HT1080 (cell line): Measurements from ENCODE around the gene ADPRHL1. TPM values are rescaled to one million over a fixed set of nuclear protein-coding genes. Genes with fewer than 3 reads are reported as not detected.

Source experiments
- DNase-seq: peaks from one replicate; pipeline ENCODE4 v3.0.0-alpha.2; 2015; ENCODE audit warnings: low read depth
- small RNA-seq: library from RNA; depleted of rRNA; stranded (forward); fragments of <200 nt; gene quantifications from one replicate; pipeline ENCODE3, GENCODE V24; 2014
- total RNA-seq: library from RNA; depleted of rRNA; stranded (reverse); fragments of >200 nt; shearing (Covaris generic); gene quantifications from 2 replicates; pipeline ENCODE4 v1.2.3, GENCODE V29; 2014; rRNA removed

The ADPRHL1 gene
- total RNA-seq, 1 experiment from 2014 or later, result 0.95 TPM

GRCh38 chr13:113351514-113352026 lies 101.7 kb downstream of the ADPRHL1 start:
- no peak for DNase-seq

DNA sequence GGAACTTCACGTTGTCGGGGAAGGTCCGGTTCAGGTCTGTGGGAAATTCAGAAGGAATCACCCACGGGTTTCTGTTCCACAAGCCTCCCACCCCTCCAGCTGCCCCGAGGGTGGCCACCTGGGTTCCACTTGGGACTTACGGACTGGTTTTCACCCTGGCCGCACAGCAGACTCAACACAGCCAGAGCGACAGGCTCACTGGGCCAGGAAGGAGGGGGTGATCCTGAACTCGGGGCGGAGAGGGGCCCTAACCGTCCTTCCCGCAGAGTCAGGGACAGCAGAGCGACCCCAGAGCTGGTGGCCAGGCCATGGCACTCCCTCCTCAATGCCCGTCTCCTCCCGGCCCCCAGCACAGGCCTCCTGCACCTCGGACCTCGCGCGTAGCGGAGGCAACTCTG lies 102.4 kb downstream of the ADPRHL1 start:
- DNase-seq, result no peak

GRCh38 chr13:113350065-113350937 lies 103.0 kb downstream of the ADPRHL1 start:
- DNase-seq, result peak; percentile 24

Small RNA genes lying within 50 kb of the gene (small RNA-seq; reads per million reads assigned to genes)
- gene RNU1-16P, result 0.07 reads per million

Other genes starting within 250 kb of the ADPRHL1 start
- gene PCID2, start 244.8 kb downstream of the ADPRHL1 start, total RNA-seq, result 113 and 114 TPM in 2 replicates
- gene CUL4A, start 243.9 kb downstream of the ADPRHL1 start, total RNA-seq, result 159 and 192 TPM in 2 replicates
- gene LAMP1, start 156.2 kb downstream of the ADPRHL1 start, total RNA-seq, result 175 and 178 TPM in 2 replicates
- 0.19 and 0.23 TPM in 2 replicates for gene GRTP1, start 89.4 kb downstream of the ADPRHL1 start, total RNA-seq
- 4.7 and 9.6 TPM in 2 replicates for gene DCUN1D2, start 37.2 kb upstream of the ADPRHL1 start, total RNA-seq
- gene TFDP1, start 131.3 kb upstream of the ADPRHL1 start, total RNA-seq, result 148 and 182 TPM in 2 replicates
- gene ATP4B, start 204.7 kb upstream of the ADPRHL1 start, total RNA-seq, result 0.13 TPM in 1 of 2 replicates, not detected in the other
- not detected in 2 replicates for gene GRK1, start 213.7 kb upstream of the ADPRHL1 start, total RNA-seq